HG03103 (cell line): ENCODE results near the gene HIP1.
"Not testable (repeated sequence)": the region's sequence is repeated elsewhere in the genome, so short reads cannot be mapped to it uniquely, and the experiment has no call there.

ENCODE experiments used
- ATAC-seq: cut with Tn5 transposase; IDR thresholded peaks from one replicate; pipeline ENCODE4 v1.9.1; 2021; ENCODE audit warnings: low read depth; ENCODE audit not compliant: unreplicated experiment

Gene HIP1

GRCh38 chr7:75717746-75718145, 21.0 kb downstream of the HIP1 start:
- not testable (repeated sequence) for ATAC-seq

DNA sequence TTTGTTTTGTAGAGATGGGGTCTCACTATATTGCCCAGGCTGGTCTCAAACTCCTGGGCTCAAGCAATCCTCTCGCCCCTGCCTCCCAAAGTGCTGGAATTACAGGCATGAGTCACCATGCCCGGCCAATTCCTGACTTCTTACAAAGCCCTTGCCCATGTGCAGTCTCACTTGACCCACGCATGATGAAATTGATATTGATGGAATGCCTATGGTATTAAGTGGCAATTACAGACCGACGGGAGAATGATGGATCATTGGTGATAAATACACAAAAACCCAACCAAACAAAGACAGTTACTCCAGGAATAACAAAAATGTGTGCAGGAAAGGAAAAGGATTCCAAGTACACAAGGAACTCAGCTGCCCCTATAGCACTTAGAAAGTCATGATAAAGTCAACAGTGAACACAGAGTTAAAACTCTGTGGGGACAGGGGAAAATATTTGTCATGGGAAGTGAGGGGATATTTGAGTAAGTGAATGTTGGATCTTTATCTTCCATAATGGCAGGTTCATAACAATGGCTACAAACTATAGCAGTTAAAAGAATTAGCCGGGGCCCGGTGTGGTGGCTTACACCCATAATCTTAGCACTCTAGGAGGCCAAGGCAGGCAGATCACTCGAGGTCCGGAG, 21.6 kb downstream of the HIP1 start:
- ATAC-seq, result no peak

- ATAC-seq, result no peak
These were observed 22.9 kb downstream of the HIP1 start for GRCh38 chr7:75715864-75716263.

DNA sequence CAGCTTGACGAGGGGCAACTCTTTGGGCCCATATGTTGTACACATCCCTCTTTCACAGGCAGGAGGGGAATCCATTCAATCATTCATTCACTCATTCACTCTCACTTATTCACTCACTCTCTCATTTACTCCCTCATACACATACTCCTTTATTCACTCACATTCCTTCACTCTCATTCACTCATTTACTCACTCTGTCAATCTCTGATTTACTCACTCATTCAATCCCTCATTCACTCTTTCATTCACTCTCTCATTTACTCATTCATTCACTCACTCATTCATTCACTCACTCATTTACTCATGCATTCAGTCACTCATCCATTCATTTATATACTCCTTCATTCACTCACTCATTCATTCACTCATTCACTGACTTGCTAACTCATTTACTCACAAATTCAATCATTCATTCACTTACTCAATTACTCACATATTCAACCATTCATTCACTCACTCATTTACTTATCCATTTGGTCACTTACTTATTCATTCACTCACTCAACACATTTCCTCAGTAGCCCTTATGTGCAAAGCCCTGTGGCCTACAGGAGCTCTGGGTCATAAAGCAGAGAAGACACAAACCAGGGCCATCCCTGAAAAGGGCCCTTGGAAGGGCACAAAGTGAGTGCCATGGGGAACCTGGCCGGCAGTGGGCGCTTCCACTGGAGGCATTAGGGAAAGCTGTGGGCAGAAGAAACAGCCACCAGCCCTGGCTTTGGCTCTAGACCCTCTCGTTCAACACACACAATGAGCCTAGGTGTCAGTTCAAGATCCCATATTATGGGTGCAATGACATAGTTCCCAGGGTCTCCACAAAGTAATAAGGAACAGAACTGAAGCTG, 26.0 kb downstream of the HIP1 start:
- no peak for ATAC-seq

GRCh38 chr7:75711656-75712514, 26.9 kb downstream of the HIP1 start:
- no peak for ATAC-seq

GRCh38 chr7:75711076-75711475, 27.7 kb downstream of the HIP1 start:
- no peak for ATAC-seq

DNA sequence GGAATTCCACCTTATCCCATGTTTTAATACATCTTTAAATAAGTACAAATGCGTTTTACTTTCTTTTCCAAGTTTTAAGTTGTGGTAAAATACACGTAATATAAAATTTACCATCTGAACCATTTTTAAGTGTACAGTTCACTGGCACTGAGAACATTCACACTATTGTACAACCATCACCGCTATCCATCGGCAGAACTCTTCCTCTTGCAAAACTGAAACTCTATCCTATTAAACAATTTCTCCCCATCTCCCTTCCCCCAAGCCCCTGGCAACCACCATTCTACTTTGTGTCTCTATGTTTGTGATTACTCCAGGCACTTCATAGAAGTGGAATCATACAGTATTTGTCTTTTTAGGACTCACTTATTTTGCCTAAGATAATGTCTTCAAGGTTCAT, 33.8 kb downstream of the HIP1 start:
- ATAC-seq, result no peak

DNA sequence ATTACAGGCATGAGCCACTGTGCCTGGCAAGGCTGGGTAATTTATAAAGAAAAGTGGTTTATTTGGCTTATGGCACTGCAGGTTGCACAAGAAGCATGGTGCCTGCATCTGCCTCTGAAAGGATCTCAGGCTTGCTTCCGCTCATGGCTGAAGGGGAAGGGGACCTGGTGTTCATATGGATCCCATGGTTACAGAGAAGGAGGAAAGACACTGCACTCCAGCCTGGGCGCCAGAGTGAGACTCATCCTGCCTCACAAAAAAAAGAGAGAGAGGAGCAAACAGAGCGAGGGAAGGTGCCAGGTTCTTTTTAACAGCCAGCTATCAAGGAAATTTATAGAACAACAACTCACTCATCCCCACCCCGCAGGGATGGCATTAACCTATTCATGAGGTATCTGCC, 36.2 kb downstream of the HIP1 start:
- ATAC-seq, result no peak

GRCh38 chr7:75699993-75700392, 38.7 kb downstream of the HIP1 start:
- ATAC-seq, result no peak

DNA sequence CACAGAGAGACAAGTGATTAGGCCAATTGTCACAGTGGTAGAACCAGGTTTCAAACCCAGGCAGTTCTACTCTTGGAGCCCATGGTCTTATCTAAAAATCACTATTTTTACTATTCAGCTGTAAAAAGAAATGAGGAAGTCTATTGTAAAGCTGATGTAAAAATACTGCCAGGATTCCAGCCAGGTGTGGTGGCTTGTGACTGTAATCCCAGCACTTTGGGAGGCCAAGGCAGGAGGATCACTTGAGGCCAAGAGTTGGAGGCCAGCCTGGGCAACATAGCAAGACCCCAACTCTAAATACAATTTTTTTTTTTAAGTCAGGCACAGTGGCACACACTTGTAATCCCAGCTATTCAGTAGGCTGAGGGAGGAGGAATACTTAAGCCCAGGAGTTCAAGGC, 40.4 kb downstream of the HIP1 start:
- no peak for ATAC-seq

DNA sequence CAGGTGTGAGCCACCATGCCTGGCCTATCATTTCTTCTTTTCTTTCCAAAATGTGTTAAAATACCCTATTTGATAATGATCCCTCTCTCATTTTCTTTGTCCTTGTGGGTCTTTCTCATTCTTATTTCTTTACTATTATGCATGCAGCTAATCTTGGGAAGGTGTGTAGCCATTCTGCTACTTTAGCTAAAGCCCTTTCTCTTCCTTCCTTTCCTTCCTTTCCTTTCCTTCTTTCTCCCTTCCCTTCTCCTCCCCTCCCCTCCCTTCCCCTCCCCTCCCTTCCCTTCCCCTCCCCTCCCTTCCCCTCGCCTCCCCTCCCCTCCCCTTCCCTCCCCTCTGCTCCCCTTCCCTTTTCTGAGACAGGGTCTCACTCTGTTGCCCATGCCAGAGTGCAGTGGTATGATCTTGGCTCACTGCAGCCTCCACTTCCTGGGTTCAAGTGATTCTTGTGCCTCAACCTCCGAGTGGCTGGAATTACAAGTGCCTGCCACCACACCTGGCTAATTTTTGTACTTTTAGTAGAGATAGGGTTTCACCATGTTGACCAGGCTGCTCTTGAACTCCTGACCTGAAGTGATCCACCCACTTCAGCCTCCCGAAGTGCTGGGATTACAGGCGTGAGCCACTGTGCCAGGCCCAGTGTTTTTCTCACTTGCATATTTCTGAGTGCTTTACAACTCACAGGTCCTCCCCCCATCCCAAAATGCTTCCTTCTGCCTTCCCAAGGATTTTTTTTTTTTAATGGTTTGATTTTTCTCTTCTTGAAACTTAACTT, 42.3 kb downstream of the HIP1 start:
- ATAC-seq, result no peak

DNA sequence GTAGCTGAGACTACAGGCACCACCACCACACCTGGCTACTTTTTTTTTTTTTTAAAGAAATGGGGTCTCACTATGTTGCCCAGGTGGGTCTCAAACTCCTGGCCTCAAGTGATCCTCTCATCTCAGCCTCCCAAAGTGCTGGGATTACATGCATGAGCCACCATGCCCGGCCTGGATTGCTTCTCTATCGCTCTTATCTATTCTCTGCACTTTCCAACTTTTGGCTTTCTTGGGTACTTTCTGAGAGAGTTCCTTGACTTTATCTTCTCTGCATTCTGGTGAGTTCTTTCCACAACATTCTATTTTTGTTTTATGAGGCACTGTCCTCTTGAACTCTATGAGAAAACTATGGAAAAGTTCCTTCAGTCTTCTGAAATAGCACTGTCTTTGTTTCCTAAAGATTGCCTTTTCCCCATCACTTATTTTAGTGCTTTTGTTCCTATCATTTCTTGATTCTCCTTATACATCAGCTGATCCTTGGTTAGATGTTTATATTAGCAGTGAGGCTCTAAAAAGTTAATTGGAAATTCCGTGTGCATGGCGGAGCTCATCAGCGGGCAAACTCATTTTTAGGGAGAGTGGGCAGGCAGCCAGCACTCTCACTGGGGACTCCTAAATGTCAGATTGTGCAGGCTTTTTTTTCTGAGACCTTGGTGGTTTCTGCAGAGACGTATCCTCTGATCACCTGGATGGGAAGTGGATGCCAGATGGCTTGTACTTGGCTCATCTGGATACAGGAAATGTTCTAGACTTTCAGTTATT, 43.9 kb downstream of the HIP1 start:
- ATAC-seq, result no peak

GRCh38 chr7:75693668-75694067, 45.1 kb downstream of the HIP1 start:
- not testable (repeated sequence) for ATAC-seq

DNA sequence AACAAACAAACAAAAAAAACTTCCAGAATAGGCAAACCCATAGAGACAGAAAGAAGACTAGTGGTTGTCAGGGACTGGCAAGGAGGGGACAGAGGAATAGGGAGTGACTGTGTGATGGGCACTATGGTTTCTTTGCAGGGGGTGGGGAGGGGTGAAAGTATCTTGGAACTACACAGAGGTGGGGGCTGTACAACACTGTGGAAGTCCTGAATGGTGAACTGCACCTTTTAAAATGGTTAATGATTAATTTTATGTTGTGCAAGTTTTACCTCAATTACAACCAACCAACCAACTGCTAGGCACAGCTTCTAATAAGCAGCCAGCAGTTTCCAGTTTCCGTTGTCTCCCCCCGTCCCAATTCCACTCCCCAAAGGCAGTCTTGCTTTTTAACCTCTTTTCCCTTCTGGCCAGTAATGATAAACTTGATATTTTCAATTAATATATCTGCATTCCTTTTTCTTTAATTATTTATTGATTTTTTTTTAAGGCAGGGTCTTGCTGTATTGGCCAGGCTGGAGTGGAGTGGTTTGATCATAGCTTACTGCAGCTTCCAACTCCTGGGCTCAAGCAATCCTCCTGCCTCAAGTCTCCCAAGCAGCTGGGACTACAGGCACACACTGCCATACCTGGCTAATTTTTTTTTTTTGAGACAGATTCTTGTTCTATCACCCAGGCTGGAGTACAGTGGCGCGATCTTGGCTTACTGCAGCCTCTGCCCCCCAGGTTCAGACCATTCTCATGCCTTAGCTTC, 46.8 kb downstream of the HIP1 start:
- ATAC-seq, result no peak

DNA sequence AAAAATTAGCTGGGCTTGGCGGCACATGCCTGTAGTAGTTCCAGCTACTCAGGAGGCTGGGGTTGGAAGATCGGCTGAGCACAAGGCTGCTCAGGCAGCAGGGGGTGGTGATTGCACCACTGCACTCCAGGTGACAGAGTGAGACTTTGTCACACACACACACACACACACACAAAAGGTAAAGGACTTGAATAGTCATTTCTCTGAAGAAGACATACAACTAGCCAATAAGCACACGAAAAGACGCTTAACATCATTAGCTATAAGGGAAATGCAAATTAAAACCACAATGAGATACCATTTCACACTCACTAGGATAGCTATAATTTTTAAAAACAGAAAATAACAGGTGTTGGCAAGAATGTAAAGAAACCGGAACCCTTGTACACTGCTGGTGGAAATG, 48.6 kb downstream of the HIP1 start:
- ATAC-seq, result no peak

DNA sequence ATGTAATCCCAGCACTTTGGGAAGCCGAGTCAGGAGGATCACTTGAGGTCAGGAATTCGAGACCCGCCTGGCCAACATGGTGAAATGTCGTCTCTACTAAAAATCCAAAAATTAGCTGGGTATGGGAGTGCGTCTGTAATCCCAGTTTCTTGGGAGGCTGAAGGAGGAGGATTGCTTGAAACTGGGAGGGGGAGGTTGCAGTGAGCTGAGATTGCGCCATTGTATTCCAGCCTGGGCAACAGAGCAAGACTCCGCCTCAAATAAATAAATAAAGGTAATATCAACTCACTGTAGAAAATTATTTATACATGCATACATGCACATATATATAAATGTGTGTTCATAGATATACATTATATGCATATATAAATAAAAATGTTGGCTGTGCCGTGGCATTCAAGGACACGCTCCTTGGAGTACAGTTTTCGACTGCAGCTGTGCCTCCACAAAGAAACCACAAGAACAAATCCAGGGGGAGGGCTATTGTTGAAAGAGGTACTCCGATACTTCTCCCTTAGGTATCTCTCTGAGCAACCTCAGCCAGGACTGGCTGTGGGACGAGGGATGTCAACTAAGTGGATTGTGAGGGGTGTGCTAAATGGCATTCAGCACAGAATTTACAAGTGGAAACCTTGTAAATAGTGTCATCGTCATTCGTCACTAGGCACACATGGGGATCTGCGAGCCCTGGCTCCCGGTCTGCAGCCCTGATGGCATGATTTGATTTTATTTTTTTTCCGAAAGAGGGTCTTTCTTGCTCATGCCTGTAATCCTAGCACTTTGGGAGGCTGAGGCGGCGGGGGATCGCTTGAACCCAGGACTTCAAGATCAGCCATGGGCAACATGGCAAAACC, 49.3 kb downstream of the HIP1 start:
- ATAC-seq, result no peak

GRCh38 chr7:75688200-75689136, 50.3 kb downstream of the HIP1 start:
- no peak for ATAC-seq
